HEK293 (cell line): Measurements from ENCODE around the gene LPCAT2.

Source experiments
- CTCF ChIA-PET: fragments of 350-600 bp; formaldehyde crosslinking; extraction: SDS; loops from one replicate; lab custom pipeline; 2021; ENCODE audit warnings: antibody characterized with exemption; lab: Yijun Ruan, JAX
- POLR2A ChIA-PET: fragments of 300-600 bp; formaldehyde crosslinking; extraction: SDS; loops from one replicate; lab custom pipeline; 2020; ENCODE audit warnings: antibody characterized with exemption, inconsistent platforms; lab: Yijun Ruan, JAX
- H3K27ac ChIP-seq: fragments of 200-500 bp; sonication (Bioruptor generic); 2 replicates; pipeline ENCODE4 v1.5.1; 2014; ENCODE audit warnings: low read depth, low read length, control low read depth, inconsistent platforms; ENCODE audit errors: extremely low read depth
- H3K36me3 ChIP-seq, 2 experiments: fragments of 200-500 bp in 1 of 2; sonication (Bioruptor generic) in 1 of 2; 1 replicate in 1 of 2; 2 replicates in 1 of 2; pipeline ENCODE4 v1.5.1; 2014 to 2017; ENCODE audit warnings: inconsistent platforms in 2 of 2, low read length in 2 of 2; ENCODE audit not compliant: control insufficient read depth in 2 of 2, insufficient read depth in 1 of 2
- H3K4me1 ChIP-seq: fragments of 200-500 bp; sonication (Bioruptor generic); 2 replicates; pipeline ENCODE4 v1.5.1; 2014; ENCODE audit warnings: mild to moderate bottlenecking, low read length, inconsistent platforms; ENCODE audit not compliant: control insufficient read depth, insufficient read depth
- H3K4me3 ChIP-seq: 2 replicates; pipeline ENCODE4 v1.5.1; 2011; ENCODE audit warnings: low read depth, mild to moderate bottlenecking, control low read depth, low read length, moderate library complexity
- H3K9me3 ChIP-seq: fragments of 200-500 bp; sonication (Bioruptor generic); 2 replicates; pipeline ENCODE4 v1.5.1; 2014; ENCODE audit warnings: low read depth, low read length, inconsistent platforms; ENCODE audit not compliant: control insufficient read depth, insufficient read depth
- BCL11B ChIP-seq: fragments of 450-650 bp; formaldehyde crosslinking; IDR thresholded peaks from 2 replicates; pipeline ENCODE4 v1.5.1; 2016; ENCODE audit warnings: low read depth, missing biosample characterization, missing genetic modification characterization
- MYNN ChIP-seq: fragments of 450-650 bp; formaldehyde crosslinking; IDR thresholded peaks from 2 replicates; pipeline ENCODE4 v1.5.1; 2016; ENCODE audit warnings: missing biosample characterization, missing genetic modification characterization, borderline replicate concordance
- PRDM10 ChIP-seq: fragments of 450-650 bp; formaldehyde crosslinking; IDR thresholded peaks from 2 replicates; pipeline ENCODE4 v1.5.1; 2016; ENCODE audit warnings: missing biosample characterization, missing genetic modification characterization
- PRDM4 ChIP-seq: fragments of 450-650 bp; formaldehyde crosslinking; IDR thresholded peaks from 2 replicates; pipeline ENCODE4 v1.5.1; 2017; ENCODE audit warnings: missing biosample characterization, missing genetic modification characterization
- ZBTB17 ChIP-seq: fragments of 450-650 bp; formaldehyde crosslinking; IDR thresholded peaks from 2 replicates; pipeline ENCODE4 v1.5.1; 2016; ENCODE audit warnings: missing biosample characterization, missing genetic modification characterization
- ZBTB21 ChIP-seq: fragments of 450-650 bp; formaldehyde crosslinking; IDR thresholded peaks from 2 replicates; pipeline ENCODE4 v1.5.1; 2017; ENCODE audit warnings: missing biosample characterization, missing genetic modification characterization
- ZFP41 ChIP-seq: fragments of 450-650 bp; formaldehyde crosslinking; IDR thresholded peaks from 2 replicates; pipeline ENCODE4 v1.5.1; 2016; ENCODE audit warnings: missing biosample characterization, missing genetic modification characterization, borderline replicate concordance
- ZNF148 ChIP-seq: fragments of 450-650 bp; formaldehyde crosslinking; IDR thresholded peaks from 2 replicates; pipeline ENCODE4 v1.5.0; 2017; ENCODE audit warnings: missing biosample characterization, missing genetic modification characterization, borderline replicate concordance
- ZNF184 ChIP-seq: fragments of 450-650 bp; IDR thresholded peaks from 2 replicates; pipeline ENCODE4 v1.5.1; 2018; ENCODE audit warnings: missing biosample characterization, mild to moderate bottlenecking, missing genetic modification characterization
- ZNF202 ChIP-seq: fragments of 450-650 bp; formaldehyde crosslinking; IDR thresholded peaks from 2 replicates; pipeline ENCODE4 v1.5.1; 2016; ENCODE audit warnings: missing biosample characterization, missing genetic modification characterization, borderline replicate concordance
- ZNF211 ChIP-seq: fragments of 450-650 bp; formaldehyde crosslinking; IDR thresholded peaks from 2 replicates; pipeline ENCODE4 v1.5.1; 2016; ENCODE audit warnings: low read depth, missing biosample characterization, missing genetic modification characterization
- ZNF350 ChIP-seq: fragments of 450-650 bp; formaldehyde crosslinking; IDR thresholded peaks from 2 replicates; pipeline ENCODE4 v1.5.0; 2017; ENCODE audit warnings: missing biosample characterization, mild to moderate bottlenecking, missing genetic modification characterization
- ZNF488 ChIP-seq: fragments of 450-650 bp; formaldehyde crosslinking; IDR thresholded peaks from 2 replicates; pipeline ENCODE4 v1.5.1; 2016; ENCODE audit warnings: missing biosample characterization, missing genetic modification characterization
- ZNF548 ChIP-seq: fragments of 450-650 bp; formaldehyde crosslinking; IDR thresholded peaks from 2 replicates; pipeline ENCODE4 v1.5.1; 2016; ENCODE audit warnings: missing biosample characterization, missing genetic modification characterization
- ZNF580 ChIP-seq: fragments of 450-650 bp; formaldehyde crosslinking; IDR thresholded peaks from 2 replicates; pipeline ENCODE4 v1.5.1; 2016; ENCODE audit warnings: missing biosample characterization, missing genetic modification characterization
- ZNF610 ChIP-seq: fragments of 450-650 bp; formaldehyde crosslinking; IDR thresholded peaks from 2 replicates; pipeline ENCODE4 v1.5.1; 2016; ENCODE audit warnings: missing biosample characterization, missing genetic modification characterization, borderline replicate concordance
- ZNF624 ChIP-seq: fragments of 450-650 bp; formaldehyde crosslinking; IDR thresholded peaks from 2 replicates; pipeline ENCODE4 v1.5.1; 2017; ENCODE audit warnings: missing biosample characterization, missing genetic modification characterization
- ZNF830 ChIP-seq: fragments of 450-650 bp; IDR thresholded peaks from 2 replicates; pipeline ENCODE4 v1.5.0; 2018; ENCODE audit warnings: missing biosample characterization, missing genetic modification characterization, low read depth, mild to moderate bottlenecking, moderate library complexity
- ZNF843 ChIP-seq: fragments of 450-650 bp; formaldehyde crosslinking; IDR thresholded peaks from 2 replicates; pipeline ENCODE4 v1.5.1; 2016; ENCODE audit warnings: missing biosample characterization, missing genetic modification characterization

The LPCAT2 gene

DNA sequence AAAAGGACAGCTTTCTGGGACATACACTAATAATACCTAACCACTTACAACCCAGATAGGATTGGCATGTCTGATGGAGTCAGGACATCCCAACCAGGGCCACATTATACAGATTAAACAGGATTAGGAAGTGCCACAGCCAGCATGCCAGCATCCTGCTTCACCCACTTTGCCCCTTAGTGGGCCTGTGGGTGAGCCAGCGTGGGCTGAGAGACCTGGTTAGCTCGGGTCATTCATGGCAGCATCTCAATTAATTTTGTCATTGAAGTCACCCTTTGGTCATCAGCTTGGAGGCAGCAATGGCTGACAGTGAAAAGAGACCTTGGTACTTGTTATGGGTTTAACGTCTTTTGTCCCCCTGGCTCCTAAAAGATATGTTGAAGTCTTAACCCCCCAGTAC, 117.0 kb downstream of the LPCAT2 start:
- POLR2A ChIA-PET: no interaction called here
- Histone ChIP-seq H3K4me1 (no peaks in the 10 kb centered on the region), H3K4me3 (no peak overlapping the region), H3K9me3 (no peaks in the 10 kb centered on the region), H3K27ac (no peak overlapping the region), H3K36me3 (no peaks in the 10 kb centered on the region)
- CTCF ChIA-PET: interaction anchor here (0.6 to 1.7 kb wide), 7 partner anchors 76 to 164 kb away, joined by 3 to 8 read pairs (median 3); no protein-coding TSS in a partner anchor
- TF ChIP-seq ZNF624 (no peak), ZNF148 (tag by site-specific recombination) (no peak), ZNF350 (no peak), ZNF211 (tag by site-specific recombination) (no peak), ZFP41 (tag by site-specific recombination) (no peak), MYNN (tag by site-specific recombination) (no peak), ZNF830 (no peak), ZNF184 (no peak), ZNF202 (tag by site-specific recombination) (no peak), ZNF548 (tag by site-specific recombination) (no peak), ZNF488 (no peak), PRDM10 (tag by site-specific recombination) (no peak), ZBTB21 (tag by site-specific recombination) (no peak), ZBTB17 (tag by site-specific recombination) (no peak), ZNF580 (tag by site-specific recombination) (no peak), ZNF843 (tag by site-specific recombination) (no peak), ZNF610 (tag by site-specific recombination) (no peak), BCL11B (tag by site-specific recombination) (no peak), PRDM4 (no peak)
